H1 (cell line): ENCODE data around the gene FAT1. TPM values are rescaled to one million over a fixed set of nuclear protein-coding genes. Genes with fewer than 3 reads are reported as not detected.

ENCODE experiments used
- EP300 ChIP-seq, 2 experiments: IDR thresholded peaks; 1 replicate in 1 of 2; 2 replicates in 1 of 2; pipeline ENCODE4 v1.6.1; 2011 to 2012; ENCODE audit warnings: low read depth in 2 of 2, low read length in 2 of 2, mild to moderate bottlenecking in 2 of 2, borderline replicate concordance in 1 of 2, inconsistent platforms in 1 of 2, moderate library complexity in 1 of 2
- RBBP5 ChIP-seq: IDR thresholded peaks from 2 replicates; pipeline ENCODE4 v1.7.1; 2012; ENCODE audit warnings: low read depth, mild to moderate bottlenecking, inconsistent platforms, low read length, moderate library complexity, borderline replicate concordance
- polyA plus RNA-seq, 7 experiments: library from polyadenylated mRNA; depleted of rRNA in 3 of 7; stranded (reverse) in 5 of 7; unstranded in 2 of 7; fragments of >200 nt in 5 of 7; fragments of 200-250 nt in 2 of 7; gene quantifications; 1 replicate in 5 of 7; 2 replicates in 1 of 7; 4 replicates in 1 of 7; pipeline versions ENCODE4 v1.2.1 to v1.2.3, GENCODE V29; 2011 to 2013; ENCODE audit warnings: missing spikeins in 2 of 7, mixed read lengths in 2 of 7
- total RNA-seq: library from RNA; stranded (reverse); fragmentation: NEBNext Ultra II Directional; extraction: Animal tissue kit (Norgen Biotek cat#: 25700); gene quantifications from 2 replicates; pipeline ENCODE4 v1.2.1, GENCODE V29; 2021

FAT1 gene
- total and polyA plus RNA-seq, 2 of the 8 experiments (the other 6 are each of a cell fraction or from before 2014, with no cell fraction given) = 94.4 to 137 TPM

DNA sequence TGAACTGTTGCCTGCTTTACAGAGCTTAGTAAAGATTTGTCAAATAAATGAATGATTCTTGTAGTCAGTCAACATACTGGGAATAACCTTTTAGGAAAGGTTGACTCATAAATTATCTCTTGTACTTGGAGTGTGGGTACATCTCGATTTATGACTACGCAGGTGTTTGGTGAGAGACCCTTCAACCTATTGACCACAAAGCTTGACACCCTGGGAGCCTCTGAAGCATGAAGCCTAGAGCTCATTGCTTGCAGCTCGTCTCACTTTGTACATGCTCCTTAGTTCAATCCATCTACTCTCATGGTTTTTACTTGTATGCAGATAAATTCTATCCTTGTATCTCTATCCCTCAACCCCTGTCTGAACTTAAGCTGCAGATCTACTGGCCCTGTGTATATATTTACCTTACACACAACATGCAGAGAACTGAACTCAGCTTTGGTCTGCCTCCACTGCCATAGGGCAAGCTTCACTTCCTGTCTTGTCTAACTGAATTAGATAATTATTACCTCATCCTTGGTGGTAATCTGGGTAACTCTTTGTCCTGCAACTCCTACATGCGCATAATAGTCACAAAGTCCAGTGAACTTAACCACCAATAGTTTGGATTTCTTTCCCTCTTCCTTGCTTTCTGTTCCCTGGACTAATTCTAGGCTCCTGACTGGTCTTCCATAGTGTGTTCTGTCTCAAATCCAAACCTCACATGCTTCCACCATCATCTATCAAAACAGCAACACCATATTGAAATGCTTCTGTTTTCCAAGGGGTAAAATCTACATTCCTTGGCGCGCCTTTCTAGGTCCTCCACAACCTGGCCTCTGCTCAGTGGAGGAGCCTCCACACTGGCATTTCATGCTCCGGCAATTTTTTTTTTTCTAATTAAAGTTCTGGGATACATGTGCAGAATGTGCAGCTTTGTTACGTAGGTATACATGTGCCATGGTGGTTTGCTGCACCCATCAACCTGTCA lies 32.2 kb upstream of the FAT1 start (continued):
- TF ChIP-seq RBBP5 (no peak), EP300 (IDR thresholded peaks at IDR 0.05; ENCODE audit: borderline replicate concordance in 1 of 2, low read depth in 2 of 2, low read length in 2 of 2) (no peak)
